Activated T-helper 1 cell treated with Interleukin-2 at 50 U/mL for 16 hours (primary cell): ENCODE measurements around the gene ART3.
"Not testable (repeated sequence)": the region's sequence is repeated elsewhere in the genome, so short reads cannot be mapped to it uniquely, and the experiment has no call there.

ENCODE experiments used
- DNase-seq: peaks from one replicate; pipeline ENCODE4 v3.0.0-alpha.2; 2020; ENCODE audit warnings: low read depth

The ART3 gene

DNA sequence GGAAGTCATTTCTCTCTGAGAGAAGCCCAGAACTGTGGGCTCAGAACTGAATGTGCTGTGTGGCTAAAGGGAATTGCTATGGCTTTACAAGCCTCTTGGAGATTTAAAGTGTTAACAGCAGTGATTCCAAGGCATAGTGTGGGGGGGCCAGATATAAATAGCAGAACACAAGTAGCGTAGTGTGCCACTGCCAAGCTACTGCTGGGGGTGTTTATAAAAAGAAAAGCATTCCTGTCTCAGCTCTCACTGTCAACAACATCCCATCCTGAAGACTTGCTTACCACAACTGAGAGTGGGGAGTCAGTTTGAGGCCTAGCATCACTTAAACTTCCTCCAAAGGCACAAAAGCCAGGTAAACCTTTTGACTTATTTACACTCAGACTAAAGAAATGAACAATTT is at the start of gene ART3:
Gene ART3, plus strand, starts transcription at position 242 of the 400 bp plus-strand sequence. CDS start 1,181 bp downstream, outside the sequence.
- DNase-seq = no peak

- DNase-seq = no peak
Measured at GRCh38 chr4:76028350-76028765, 46.2 kb upstream of the ART3 start.

DNA sequence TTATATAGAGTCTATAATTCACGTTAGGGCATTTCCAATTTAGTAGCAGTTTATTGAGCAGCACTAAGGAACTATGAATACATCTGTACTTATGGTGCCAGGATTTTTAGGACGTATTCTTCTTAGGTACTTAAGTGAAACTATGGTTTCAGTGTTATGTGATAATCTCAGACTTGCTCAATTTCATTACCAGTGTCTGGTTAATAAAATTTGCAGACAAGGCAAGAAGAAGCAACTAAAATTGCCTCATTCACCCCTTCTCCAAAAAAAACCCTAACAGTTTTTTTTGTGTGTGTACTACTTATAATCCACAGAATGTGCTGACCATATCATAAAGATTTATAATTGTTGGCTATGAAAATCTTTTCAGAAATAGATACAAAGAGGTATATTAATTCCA is 45.2 kb upstream of the ART3 start:
- no peak for DNase-seq

- no peak for DNase-seq
Measured at GRCh38 chr4:76035141-76035540, 39.4 kb upstream of the ART3 start.

- no peak for DNase-seq
Measured at GRCh38 chr4:76035799-76036380, 38.6 kb upstream of the ART3 start, which contains the start of gene CXCL11. TSS of gene CXCL11 (minus strand) at chr4:76036070. CDS start at chr4:76035987, 83 bp downstream.

- DNase-seq = no peak
Measured at GRCh38 chr4:76036855-76037254, 37.7 kb upstream of the ART3 start.

DNA sequence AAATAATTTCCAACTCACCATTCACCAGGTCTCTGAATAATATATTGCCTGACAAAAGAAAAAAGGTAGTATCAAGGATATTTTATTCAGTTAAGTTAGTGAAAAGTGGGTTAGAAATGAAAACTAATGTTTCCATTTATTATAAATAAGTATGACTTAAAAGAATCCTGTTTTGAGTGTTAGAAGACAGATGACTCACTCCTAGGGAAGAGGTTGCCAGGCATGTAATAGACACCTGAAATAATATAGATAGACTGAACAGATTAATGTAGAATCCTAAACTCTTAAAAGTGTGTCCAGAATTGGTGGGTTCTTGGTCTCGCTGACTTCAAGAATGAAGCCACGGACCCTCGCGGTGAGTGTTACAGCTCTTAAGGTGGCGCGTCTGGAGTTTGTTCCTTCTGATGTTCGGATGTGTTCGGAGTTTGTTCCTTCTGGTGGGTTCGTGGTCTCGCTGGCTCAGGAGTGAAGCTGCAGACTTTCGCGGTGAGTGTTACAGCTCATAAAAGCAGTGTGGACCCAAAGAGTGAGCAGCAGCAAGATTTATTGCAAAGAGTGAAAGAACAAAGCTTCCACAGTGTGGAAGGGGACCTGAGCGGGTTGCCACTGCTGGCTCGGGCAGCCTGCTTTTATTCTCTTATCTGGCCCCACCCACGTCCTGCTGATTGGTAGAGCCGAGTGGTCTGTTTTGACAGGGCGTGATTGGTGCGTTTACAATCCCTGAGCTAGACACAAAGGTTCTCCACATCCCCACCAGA is 32.1 kb upstream of the ART3 start:
- not testable (repeated sequence) for DNase-seq

- DNase-seq = not testable (repeated sequence)
Measured at GRCh38 chr4:76043306-76043705, 31.2 kb upstream of the ART3 start.

DNA sequence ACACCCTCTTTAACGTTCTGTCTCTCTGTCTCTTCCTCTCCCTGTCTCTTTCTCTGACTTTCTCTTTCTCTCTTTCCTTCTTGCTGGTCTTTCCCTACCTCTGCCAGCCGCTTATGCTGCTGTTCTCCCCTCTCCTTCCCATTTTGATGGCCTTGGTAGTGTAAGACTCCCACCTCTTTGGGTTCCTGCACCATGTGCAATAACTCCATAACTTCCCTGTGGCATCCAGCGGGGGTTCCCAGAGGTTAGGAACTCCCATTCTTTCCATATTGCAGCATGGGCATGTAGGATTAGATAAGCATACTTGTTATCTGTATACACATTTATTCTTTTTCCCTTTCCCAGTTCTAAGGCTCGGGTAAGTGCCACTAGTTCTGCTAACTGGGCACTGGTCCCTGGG is 29.8 kb upstream of the ART3 start:
- not testable (repeated sequence) for DNase-seq

DNA sequence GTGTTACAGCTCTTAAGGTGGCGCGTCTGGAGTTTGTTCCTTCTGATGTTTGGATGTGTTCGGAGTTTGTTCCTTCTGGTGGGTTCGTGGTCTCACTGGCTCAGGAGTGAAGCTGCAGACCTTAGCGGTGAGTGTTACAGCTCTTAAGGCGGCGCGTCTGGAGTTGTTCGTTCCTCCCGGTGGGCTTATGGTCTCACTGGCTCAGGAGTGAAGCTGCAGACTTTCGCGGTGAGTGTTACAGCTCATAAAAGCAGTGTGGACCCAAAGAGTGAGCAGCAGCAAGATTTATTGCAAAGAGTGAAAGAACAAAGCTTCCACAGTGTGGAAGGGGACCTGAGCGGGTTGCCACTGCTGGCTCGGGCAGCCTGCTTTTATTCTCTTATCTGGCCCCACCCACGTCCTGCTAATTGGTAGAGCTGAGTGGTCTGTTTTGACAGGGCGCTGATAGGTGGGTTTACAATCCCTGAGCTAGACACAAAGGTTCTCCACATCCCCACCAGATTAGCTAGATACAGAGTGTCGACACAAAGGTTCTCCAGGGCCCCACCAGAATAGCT is 24.6 kb upstream of the ART3 start:
- not testable (repeated sequence) for DNase-seq

- DNase-seq = not testable (repeated sequence)
Measured at GRCh38 chr4:76050560-76051050, 23.9 kb upstream of the ART3 start.

DNA sequence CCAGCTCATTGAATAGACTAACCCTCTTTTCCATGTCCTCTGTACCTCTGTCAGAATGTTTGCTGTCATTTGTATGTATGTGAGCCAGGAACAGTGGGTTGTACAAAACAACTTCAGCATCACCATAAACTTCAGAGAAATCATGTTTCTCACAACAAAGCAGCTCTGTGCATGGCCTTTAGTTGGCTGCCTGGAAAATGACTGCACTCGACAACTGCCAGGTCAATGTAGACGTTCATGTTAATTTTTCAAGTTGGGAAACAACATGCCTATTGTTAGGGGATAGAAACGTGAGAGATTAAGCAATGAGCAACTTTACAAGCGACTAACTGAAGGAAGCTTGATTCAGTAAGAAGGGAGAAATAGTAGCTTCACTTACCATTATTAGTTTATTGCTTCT is 20.8 kb upstream of the ART3 start:
- no peak for DNase-seq

DNA sequence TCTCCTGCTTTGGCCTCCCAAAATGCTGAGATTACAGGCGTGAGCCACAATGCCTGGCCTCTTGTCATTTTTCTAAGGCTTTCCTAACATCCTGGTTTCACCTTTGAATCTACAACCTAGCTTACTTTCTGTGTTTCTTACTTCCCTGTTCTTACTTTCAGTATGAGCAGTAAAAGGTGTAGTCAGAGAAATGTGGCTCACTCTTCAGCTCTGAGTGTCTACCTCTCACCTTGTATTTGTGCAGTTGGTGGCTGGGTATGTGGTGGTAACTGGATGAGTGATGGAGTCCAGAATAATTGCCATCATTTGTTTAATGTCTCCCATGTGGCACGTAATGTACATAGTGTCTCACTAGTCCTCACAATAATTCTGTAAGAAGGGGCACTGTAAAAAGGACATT is 19.5 kb upstream of the ART3 start:
- DNase-seq = no peak

DNA sequence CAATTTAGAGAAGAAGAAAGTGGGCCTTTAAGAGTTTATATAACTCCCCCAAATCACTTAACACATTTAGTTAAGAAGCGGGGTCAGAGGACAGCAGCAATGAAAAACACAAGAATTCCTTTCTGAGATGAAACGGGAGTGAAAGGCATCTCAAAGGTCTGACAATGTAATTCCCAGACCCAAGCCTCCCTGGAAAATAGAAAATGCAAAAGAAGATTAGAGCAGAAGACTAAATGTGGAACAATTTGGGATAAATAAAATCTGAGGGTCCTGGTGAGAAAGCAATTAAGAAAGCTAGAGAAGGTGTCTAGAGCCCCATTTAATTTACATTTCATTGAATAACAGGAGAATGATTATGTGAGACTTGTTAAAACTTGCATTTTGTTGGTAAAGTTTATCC is 19.1 kb upstream of the ART3 start:
- DNase-seq = no peak

DNA sequence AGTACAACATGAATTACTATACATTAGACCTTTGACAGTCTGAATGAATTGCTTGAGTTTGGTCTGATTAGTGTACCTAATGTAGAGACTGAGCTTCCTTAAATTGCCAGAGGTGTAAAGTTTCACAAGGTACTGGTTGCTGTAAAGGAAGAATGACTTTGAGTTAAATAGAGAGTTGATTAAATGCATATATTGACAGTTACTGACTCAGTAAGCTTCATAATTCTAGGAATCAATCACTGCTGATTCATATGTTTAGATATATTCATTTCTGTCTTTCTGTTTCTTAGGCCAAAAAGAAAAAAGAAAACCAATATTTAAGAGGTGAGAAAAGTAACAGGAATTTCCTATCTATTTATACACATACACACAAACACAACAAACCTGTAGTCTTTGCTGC is 16.2 kb upstream of the ART3 start:
- no peak for DNase-seq

DNA sequence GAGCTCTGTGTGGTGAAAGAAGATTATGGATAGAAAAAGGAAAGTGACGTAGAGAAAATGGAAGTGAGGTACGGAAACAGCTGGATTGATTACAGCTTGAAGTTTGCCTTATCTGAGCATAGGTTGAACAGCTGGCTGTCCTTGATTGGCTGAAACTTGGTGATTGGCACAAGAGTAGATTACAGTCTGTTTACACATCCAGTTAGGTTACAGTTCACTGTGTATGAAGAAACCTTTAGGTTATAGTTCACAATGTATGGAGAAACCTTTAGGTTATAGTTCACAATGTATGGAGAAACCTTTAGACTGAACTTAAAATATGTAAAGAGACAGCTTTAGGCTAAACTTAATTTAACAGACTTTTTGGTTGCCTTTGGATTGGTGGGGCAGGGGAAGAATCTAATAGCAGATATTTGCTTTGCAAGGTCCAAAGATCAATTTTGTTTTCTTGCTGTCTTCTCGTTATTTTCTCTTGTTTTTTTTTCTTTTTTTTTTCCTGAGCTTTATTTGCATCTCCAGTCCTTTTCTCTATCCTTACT is 15.6 kb upstream of the ART3 start:
- DNase-seq = no peak

- DNase-seq = no peak
Measured at GRCh38 chr4:76059750-76060149, 14.8 kb upstream of the ART3 start.

DNA sequence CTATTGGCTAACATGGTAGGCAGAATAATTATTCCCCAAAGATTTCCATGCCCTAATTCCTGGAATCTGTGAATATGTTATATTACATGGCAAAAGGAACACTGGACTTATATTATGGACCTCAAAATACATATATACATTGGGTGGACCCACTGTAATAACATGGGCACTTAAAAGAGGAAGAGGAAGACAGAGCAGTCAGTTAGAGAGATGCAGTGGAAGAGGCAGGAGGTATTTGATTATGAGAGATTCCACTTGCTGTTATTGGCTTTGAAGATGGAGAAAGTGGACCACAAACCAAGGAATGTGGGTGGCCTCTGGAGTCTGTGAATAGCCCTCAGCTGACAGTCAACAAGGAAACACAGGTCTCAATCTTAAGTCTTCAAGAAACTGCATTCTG is 14.0 kb upstream of the ART3 start:
- no peak for DNase-seq

- no peak for DNase-seq
Measured at GRCh38 chr4:76061421-76061820, 13.1 kb upstream of the ART3 start.

- no peak for DNase-seq
Measured at GRCh38 chr4:76061982-76062381, 12.5 kb upstream of the ART3 start.

GRCh38 chr4:76066546-76066945 is 8.0 kb upstream of the ART3 start:
- DNase-seq = no peak

- peak; percentile 31 for DNase-seq
Measured at GRCh38 chr4:76067652-76068286, 6.7 kb upstream of the ART3 start.
